Measurements from ENCODE around the gene HOXA10.

Gene HOXA10

DNA sequence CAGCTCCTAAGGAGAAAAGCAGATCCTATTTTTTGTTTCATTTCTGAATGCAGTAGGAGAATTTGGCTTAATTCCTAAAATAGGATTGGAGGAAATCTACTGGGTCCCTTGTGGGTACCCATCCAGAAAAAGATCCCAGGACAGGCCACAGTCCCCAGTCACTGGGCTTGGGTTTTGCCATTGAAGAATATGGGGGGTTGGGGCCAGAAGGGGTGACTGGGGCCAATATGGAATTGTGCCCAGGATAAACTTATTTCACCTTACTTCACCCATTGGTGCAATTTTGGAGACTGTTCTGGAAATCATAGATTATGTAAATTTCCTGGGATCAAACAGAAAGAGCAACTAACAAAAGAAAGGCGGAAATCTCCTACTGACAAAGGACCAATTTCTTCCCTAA lies 35.6 kb downstream of the HOXA10 start:
- Histone ChIP-seq H4K20me1 (ENCODE audit: insufficient read depth, low read length) (peaks cover 7% of the 10 kb centered on the region; the same call in 1 of the 2 replicates), H3K79me2 (ENCODE audit: low read length) (no peaks in the 10 kb centered on the region), H3K4me1 (ENCODE audit: low read length) (peaks cover 31% of the 10 kb centered on the region), H3K9ac (ENCODE audit: low read length) (no peak overlapping the region), H3K4me3 (ENCODE audit: low read length) (no peak overlapping the region), H3K36me3 (replicated peaks; ENCODE audit: low read depth, low read length) (no peaks in the 10 kb centered on the region), H3K9me3 (ENCODE audit: insufficient read depth, low read length) (no peaks in the 10 kb centered on the region), H2AFZ (ENCODE audit: low read depth, low read length) (no peak overlapping the region), H3K4me2 (ENCODE audit: low read length) (no peak overlapping the region), H3K27me3 (ENCODE audit: low read depth, low read length) (peaks cover 6% of the 10 kb centered on the region), H3K27ac (ENCODE audit: low read length) (no peak overlapping the region)
- TF ChIP-seq EZH2phosphoT487 (IDR thresholded peaks at IDR 0.05; ENCODE audit: low read depth) = no peak
- TF ChIP-seq, protein P1, sequence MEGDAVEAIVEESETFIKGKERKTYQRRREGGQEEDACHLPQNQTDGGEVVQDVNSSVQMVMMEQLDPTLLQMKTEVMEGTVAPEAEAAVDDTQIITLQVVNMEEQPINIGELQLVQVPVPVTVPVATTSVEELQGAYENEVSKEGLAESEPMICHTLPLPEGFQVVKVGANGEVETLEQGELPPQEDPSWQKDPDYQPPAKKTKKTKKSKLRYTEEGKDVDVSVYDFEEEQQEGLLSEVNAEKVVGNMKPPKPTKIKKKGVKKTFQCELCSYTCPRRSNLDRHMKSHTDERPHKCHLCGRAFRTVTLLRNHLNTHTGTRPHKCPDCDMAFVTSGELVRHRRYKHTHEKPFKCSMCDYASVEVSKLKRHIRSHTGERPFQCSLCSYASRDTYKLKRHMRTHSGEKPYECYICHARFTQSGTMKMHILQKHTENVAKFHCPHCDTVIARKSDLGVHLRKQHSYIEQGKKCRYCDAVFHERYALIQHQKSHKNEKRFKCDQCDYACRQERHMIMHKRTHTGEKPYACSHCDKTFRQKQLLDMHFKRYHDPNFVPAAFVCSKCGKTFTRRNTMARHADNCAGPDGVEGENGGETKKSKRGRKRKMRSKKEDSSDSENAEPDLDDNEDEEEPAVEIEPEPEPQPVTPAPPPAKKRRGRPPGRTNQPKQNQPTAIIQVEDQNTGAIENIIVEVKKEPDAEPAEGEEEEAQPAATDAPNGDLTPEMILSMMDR (IDR thresholded peaks at IDR 0.05; ENCODE audit: low read depth, low read length) = no peak

DNA sequence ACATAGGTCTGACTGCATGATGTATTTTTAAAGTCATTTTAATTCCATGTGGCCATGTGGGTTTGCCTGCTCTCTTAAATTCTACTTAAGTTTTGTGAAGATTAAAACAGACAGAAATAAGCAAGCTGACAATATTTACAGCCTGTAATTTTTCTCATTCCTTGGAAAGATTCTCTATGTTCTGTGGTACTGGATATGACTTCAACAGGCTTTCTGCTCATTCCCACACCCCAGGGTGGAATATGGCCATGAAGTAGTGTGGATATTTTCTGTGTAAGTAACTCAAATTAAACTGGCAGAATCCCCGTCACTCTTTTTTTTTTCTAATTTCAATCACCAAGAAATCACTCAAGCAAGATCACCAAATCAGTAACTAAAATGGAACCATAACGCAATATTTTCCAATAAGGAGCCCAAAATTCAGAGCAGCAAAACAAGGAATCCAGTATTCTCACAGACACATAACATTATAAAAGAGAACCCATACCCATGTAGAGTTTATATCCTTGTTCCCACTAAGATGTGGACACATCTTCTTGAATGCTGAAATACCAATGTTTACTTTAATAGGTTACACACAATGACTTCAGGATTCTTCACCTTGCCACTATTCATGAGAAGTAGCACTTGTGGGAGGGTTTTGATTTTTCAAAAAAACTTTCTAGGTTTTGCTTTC lies 36.3 kb downstream of the HOXA10 start:
- H4K20me1 ChIP-seq (ENCODE audit: insufficient read depth, low read length) = peaks cover 7% of the 10 kb centered on the region; the same call in 1 of the 2 replicates

DNA sequence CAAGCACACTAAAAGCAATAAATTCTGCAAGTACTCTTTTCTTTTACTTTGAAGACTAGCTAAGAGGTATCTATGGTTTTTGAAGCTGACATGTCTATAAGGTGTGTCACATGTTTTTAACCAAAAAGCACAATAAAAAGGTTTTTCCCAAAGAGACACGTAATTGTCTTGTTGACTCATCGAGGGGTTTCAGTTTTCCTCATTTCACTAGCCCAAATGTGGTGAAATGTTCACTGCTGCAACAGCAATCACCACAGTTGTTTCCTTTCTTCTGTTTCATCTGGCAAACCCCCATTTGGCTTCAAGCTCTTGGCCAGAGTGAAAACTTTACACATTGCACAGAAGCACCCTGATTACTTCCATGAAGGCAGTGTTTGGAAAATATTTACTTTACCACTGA lies 39.7 kb downstream of the HOXA10 start:
- H3K27me3 ChIP-seq (ENCODE audit: low read depth, low read length) = peaks cover 6% of the 10 kb centered on the region
- no peaks in the 10 kb centered on the region for H3K9me3 ChIP-seq (ENCODE audit: insufficient read depth, low read length)
- H3K9ac ChIP-seq (ENCODE audit: low read length) = no peak overlapping the region
- H3K79me2 ChIP-seq (ENCODE audit: low read length) = no peaks in the 10 kb centered on the region
- H3K36me3 ChIP-seq (replicated peaks; ENCODE audit: low read depth, low read length) = no peaks in the 10 kb centered on the region
- peak overlapping the region; percentile 21 for H3K4me3 ChIP-seq (ENCODE audit: low read length)
- H3K27ac ChIP-seq (ENCODE audit: low read length) = no peak overlapping the region
- no peak overlapping the region for H2AFZ ChIP-seq (ENCODE audit: low read depth, low read length)
- H4K20me1 ChIP-seq (ENCODE audit: insufficient read depth, low read length) = peaks cover 7% of the 10 kb centered on the region; the same call in 1 of the 2 replicates
- peak overlapping the region; percentile 87 for H3K4me2 ChIP-seq (ENCODE audit: low read length)
- TF ChIP-seq, protein P1 (IDR thresholded peaks at IDR 0.05; ENCODE audit: low read depth, low read length) = no peak
- peaks cover 28% of the 10 kb centered on the region for H3K4me1 ChIP-seq (ENCODE audit: low read length)

More for the DNA sequence above, 36.3 kb downstream of the HOXA10 start:
- no peak overlapping the region for H3K4me2 ChIP-seq (ENCODE audit: low read length)
- no peak overlapping the region for H3K9ac ChIP-seq (ENCODE audit: low read length)
- H3K36me3 ChIP-seq (replicated peaks; ENCODE audit: low read depth, low read length) = no peaks in the 10 kb centered on the region
- peaks cover 6% of the 10 kb centered on the region for H3K27me3 ChIP-seq (ENCODE audit: low read depth, low read length)
- no peaks in the 10 kb centered on the region for H3K9me3 ChIP-seq (ENCODE audit: insufficient read depth, low read length)
- no peak overlapping the region for H2AFZ ChIP-seq (ENCODE audit: low read depth, low read length)
- no peaks in the 10 kb centered on the region for H3K79me2 ChIP-seq (ENCODE audit: low read length)
- H3K4me1 ChIP-seq (ENCODE audit: low read length) = peaks cover 31% of the 10 kb centered on the region
- H3K27ac ChIP-seq (ENCODE audit: low read length) = no peak overlapping the region
- no peak for TF ChIP-seq EZH2phosphoT487 (IDR thresholded peaks at IDR 0.05; ENCODE audit: low read depth)
- no peak overlapping the region for H3K4me3 ChIP-seq (ENCODE audit: low read length)

DNA sequence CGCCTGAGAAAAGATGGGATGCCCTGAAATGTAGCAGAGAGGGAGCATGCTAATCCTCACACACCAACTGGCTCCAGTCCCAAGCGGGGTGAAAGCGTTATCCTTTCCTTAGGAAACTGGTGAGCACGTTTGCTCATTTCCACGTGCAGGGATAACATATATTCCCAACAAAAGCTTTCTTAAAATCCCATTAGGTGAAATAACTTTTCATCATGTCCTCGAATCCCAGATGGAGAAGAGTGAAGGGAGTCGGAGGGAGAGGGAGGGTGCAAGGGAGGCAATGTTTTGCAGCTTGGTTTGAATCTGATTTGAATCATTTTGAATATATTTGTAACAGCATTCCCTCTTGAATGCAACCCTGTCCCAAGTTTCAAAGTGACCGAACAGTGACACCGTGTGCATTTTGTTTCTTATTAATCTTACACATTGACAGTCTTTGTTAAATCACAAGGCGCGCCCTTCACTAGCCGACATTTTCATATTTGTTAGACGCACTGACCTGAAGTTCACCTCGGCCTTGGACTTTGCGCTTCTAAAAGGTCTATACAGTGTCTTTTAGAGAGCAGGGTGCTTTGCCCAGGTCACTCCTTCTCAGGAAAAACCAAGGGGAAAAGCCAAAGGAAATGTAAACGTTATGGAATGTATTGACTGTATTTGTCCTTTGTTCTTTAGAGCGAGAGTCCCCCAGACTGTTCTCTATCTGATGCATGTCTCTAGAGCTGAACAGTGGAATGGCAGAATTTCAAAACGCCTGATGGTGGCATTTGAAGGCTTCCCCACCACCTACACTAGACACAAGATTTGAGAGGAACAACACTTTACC lies 40.5 kb downstream of the HOXA10 start:
- Histone ChIP-seq H3K9me3 (ENCODE audit: insufficient read depth, low read length) (no peaks in the 10 kb centered on the region), H3K4me1 (ENCODE audit: low read length) (peaks cover 28% of the 10 kb centered on the region), H3K4me2 (ENCODE audit: low read length) (peak overlapping the region; percentile 87; the same call in 1 of the 2 replicates), H3K36me3 (replicated peaks; ENCODE audit: low read depth, low read length) (no peaks in the 10 kb centered on the region), H3K79me2 (ENCODE audit: low read length) (no peaks in the 10 kb centered on the region), H2AFZ (ENCODE audit: low read depth, low read length) (no peak overlapping the region), H3K27me3 (ENCODE audit: low read depth, low read length) (peaks cover 6% of the 10 kb centered on the region), H4K20me1 (ENCODE audit: insufficient read depth, low read length) (peaks cover 7% of the 10 kb centered on the region; the same call in 1 of the 2 replicates), H3K9ac (ENCODE audit: low read length) (no peak overlapping the region), H3K27ac (ENCODE audit: low read length) (no peak overlapping the region), H3K4me3 (ENCODE audit: low read length) (no peak overlapping the region)
- no peak for TF ChIP-seq EZH2phosphoT487 (IDR thresholded peaks at IDR 0.05; ENCODE audit: low read depth)
- TF ChIP-seq, protein P1 (IDR thresholded peaks at IDR 0.05; ENCODE audit: low read depth, low read length) = no peak
